Keratinocyte (primary cell): ENCODE results near the gene ACTL7B.

Source experiments
- CTCF ChIP-seq, 3 experiments: IDR thresholded peaks in 1 of 3; conservative IDR thresholded peaks in 1 of 3; optimal IDR thresholded peaks in 1 of 3; 2 replicates in 2 of 3; 3 replicates in 1 of 3; pipeline versions ENCODE3 to v1.5.1; 2011; ENCODE audit warnings: low read length in 3 of 3, mild to moderate bottlenecking in 3 of 3, moderate library complexity in 2 of 3, control low read depth in 1 of 3, inconsistent platforms in 1 of 3; ENCODE audit not compliant: insufficient read depth in 2 of 3; ENCODE audit errors: extremely low read depth in 1 of 3
- EZH2 ChIP-seq: IDR thresholded peaks from one replicate; pipeline ENCODE4 v1.6.1; 2012; ENCODE audit warnings: inconsistent platforms, mild to moderate bottlenecking, low read length, moderate library complexity

- no peak for TF ChIP-seq CTCF (optimal IDR thresholded peaks at IDR 0.05 in 1 of 3, IDR thresholded peaks at IDR 0.05 in 1 of 3, conservative IDR thresholded peaks at IDR 0.05 in 1 of 3; ENCODE audit: extremely low read depth in 1 of 3, insufficient read depth in 2 of 3, low read length in 3 of 3)
- no peak for TF ChIP-seq EZH2
These were observed 8.1 kb upstream of the ACTL7B start for GRCh38 chr9:108863891-108864290.
